Activated naive CD4-positive, alpha-beta T cell treated with Interleukin-2 at 50 U/mL for 16 hours (primary cell): ENCODE data around the gene LIAS.
"Not testable (repeated sequence)": the region's sequence is repeated elsewhere in the genome, so short reads cannot be mapped to it uniquely, and the experiment has no call there.

Experiments
- DNase-seq: peaks from one replicate; pipeline ENCODE4 v3.0.0-alpha.2; 2020

Gene LIAS

DNA sequence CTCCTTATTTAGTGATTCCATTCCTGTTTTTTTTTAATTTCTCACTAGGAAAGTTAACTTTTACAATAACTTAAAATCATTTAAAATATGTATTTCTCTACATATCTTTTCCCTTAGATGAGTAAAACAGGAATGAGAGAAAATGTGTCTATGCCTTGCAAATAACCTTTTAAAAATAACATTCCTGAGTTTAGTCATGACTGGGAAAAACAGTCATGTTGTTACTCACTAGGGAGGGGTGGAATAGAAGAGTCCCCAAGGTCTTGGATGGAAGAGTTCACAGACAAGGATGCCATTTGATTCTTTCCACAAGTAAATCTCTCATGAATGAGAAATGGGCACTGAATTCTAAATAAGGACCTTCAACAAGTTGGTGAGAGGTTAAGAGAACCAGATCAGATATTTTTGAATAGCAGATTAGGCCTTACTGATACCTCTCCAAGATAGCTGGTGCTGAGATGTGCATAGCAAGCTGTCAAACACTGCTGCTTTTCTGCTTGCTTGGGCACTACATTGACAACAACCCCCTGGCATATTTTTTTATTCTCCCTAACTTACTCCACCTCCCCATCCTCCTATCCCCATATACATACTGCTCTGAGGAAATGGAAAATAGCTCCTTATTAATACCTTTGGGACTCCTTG is 43.3 kb downstream of the LIAS start:
- DNase-seq = no peak

GRCh38 chr4:39502664-39503035 is 43.8 kb downstream of the LIAS start:
- not testable (repeated sequence) for DNase-seq

DNA sequence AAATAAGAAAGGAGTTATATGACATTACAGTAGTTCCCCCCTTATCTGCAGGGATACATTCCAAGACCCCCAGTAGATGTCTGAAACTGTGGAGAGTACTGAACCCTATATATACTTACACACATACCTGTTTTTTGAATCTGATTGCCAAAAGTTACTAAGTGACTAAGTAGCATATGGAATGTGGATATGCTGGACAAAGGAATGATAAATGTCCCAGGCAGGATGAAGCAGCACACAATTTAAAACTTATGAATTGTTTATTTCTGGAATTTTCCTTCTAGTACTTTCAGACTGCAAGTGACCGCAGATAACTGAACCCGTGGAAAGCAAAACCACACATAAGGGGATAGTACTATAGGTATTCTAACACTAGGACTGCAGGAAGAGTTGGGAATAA is 45.7 kb downstream of the LIAS start:
- no peak for DNase-seq

DNA sequence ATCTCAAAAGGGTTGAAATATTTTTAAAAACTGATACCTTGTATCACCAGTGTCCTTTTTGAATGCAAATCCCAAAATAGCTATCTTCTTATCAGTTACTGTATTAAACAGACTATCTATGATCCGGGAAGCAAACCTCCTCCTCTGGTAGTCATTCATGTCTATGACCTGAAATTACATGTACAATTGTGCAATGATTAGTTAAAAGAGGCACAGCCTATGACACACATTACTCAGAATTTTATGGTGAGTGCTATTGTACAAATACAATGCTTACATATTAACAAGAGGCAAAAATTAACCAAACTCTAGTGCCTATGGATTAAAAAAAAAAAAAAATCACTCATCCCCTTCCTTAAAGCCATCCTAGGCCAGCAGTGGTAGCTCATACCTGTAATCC is 46.7 kb downstream of the LIAS start:
- no peak for DNase-seq

DNA sequence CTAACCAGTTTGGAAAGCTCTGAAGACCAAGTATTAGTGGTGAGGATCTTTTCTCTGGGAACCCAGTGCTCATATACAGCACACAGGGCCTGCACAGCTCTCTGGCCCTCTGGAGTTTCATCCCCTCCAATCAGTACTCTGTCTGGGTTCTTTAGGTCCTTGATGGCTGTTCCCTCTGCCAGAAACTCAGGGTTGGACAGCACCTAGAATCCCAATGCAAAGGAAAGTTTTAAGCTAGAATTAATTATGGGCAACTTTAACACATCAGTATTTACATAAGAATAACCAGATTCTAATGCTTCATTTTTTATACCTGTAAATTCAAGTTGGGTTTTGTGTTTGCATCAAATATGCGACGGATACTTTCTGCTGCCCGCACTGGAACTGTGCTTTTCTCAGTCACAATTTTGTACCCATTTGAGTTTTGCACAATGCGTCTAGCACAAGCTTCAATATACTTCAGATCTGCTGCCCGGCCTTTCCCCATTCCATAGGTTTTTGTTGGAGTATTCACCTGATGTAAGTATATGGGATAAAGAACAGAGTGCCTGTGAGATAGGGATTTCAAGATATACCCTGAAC is 51.6 kb downstream of the LIAS start:
- no peak for DNase-seq

DNA sequence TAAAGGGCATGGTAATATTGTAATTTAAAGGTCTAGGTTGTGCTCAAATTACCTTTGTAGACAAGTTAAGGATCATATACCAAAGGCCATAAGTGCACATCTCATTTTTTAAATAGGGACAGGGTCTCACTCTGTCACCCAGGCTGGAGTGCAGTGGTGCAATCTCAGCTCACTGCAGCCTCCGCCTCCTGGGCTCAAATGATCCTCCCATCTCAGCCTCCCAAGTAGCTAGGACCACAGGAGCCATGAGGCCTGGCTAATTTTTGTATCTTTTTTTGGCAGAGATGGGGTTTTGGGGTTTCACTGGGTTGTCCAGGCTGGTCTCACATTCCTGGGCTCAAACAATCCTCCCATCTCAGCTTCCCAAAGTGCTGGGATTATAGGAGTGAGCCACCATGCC is 55.4 kb downstream of the LIAS start:
- DNase-seq = not testable (repeated sequence)

DNA sequence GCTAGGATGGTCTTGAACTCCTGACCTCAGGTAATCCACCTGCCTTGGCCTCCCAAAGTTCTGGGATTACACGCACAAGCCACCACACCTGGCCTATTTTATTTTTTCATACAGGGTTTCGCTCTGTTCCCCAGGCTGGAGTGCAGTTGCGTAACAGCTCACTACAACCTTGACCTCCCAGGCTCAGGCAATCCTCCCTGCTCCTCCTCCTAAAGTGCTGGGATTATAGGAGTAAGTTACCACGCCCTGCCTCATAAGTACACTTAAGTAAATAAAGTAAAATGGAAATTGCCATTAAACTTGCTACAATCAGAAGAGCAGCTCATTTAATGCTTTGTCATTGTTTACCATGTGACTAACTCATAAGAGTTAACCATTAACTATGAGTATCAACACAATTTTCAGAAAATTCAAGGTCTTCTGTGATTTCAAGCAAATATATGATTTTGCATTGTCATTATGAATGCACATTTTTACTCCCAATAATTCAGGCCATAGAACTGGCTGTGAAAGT is 56.1 kb downstream of the LIAS start:
- no peak for DNase-seq

GRCh38 chr4:39515669-39516401 is 57.0 kb downstream of the LIAS start:
- not testable (repeated sequence) for DNase-seq

- DNase-seq = no peak
Measured at GRCh38 chr4:39516407-39516966, 57.6 kb downstream of the LIAS start.

GRCh38 chr4:39518484-39518883 is 59.6 kb downstream of the LIAS start:
- DNase-seq = no peak

- DNase-seq = no peak
Measured at GRCh38 chr4:39521253-39521919, 62.5 kb downstream of the LIAS start.

DNA sequence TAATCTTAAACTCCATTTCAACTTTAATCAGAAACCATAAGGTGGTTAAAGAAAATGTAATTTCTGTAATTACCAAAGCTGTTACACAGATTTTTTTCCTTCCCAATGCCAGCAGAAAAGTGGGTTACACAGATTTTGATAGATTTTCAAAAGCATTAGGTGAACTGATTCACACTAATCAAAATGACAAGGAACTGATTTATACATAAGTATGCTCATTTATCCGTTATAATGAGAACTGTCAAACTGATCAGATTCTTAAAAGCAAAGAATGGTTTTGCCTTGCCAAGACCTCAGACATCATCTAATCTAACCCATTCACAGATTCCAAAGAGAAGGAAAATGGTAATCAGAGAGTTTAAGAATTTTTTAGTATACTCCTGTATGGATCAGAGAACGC is 63.2 kb downstream of the LIAS start:
- no peak for DNase-seq

DNA sequence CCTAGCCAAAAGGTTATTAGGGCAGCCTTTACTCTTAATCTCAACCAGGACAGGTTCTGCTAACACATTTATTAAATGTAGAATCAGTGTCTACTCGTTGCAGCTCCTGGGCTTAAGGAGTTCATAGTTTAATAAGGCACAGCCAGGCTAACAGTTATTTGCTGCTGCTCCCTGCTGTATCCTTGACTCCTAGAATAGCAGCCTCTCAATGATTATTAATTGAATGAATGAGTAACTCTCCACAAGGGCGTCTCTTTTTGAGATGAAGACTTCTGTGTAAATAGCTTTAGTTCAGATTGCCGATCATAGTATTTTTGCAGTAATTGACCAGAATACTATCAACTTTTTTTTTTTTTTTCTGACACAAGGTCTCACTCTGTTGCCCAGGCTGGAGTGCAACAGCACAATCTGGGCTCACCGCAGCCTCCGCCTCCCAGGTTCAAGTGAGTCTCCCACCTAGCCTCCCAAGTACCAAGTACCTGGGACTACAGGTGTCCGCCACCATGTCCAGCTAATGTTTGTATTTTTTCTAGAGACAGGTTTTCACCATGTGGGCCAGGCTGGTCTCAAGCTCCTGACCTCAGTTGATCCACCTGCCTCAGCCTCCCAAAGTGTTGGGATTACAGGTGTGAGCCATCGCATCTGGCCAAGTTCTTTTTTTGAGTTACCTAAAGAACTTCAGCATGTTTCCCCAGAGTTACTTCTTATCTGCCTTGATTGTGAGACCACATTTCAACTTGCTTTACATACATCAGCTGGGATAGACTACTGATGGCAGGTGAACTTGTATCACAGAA is 65.5 kb downstream of the LIAS start:
- DNase-seq = no peak

DNA sequence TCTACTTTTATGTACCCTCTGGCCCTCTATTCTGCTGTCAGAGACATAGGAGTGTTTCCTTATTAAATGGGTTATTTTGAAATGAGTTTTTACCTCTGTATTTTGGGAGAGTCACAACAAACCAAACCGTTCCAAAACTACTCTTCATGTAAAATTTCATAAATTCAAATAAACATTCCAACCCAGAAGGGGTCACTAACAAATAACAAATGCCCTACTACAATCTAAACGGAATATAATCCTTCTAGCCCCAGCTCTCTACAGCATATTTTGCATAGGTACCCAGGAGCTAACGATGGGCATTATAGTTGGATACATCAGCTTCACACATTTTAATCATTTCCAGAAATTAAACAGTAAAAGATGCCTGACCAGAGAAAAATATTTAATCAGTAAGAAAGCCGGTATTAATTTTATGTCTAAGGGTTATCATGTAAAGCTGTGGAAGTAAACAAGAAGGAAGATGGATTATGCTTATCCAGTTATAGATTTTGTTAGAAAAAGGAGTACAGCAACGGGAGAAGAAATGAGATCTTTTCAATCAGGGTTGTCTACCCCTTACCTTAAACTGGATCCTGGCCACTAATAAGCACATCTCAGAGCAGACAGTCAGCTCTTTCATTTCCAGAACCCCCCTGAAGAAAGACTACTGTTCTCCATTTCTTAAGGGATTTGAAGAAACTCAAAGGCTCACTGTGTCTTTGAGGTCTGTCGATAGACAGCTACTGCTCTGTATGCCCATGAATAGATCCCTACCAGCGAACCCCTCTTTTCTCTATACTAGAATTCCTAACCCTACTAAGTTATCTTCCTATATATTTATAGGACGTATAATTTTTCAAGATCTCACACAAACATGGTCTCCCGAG is 67.2 kb downstream of the LIAS start:
- no peak for DNase-seq

DNA sequence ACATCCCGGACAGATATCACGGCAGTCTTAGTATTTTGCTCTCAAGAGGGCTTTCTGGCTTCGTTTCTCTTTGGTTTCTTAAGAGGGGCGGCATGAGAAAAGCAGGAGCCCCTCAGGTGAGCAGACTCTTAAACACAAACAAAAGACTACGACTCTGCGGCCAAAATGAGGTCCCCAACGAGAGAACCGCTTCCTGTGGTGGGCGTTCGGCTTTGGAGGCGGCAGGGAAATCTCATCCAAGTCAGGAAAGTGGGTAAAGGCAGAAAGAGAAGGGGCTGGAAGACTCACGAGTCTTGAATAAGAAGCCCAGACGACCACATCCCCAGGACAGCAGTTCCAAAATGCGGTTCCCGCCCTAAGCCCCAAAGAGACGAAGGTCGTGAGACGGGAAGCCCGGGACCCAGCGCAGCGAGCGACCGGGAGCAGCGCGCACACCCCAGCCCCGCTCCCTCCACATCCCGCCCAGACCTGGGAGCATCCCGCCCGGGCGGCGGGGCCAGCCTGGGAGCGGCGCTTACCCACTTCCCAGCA is 68.0 kb downstream of the LIAS start:
- DNase-seq = peak; percentile 33

- DNase-seq = peak; percentile 93
Measured at GRCh38 chr4:39527296-39528060, 68.6 kb downstream of the LIAS start, which contains the start of gene UGDH. Gene UGDH, minus strand, starts transcription at chr4:39527439. Its CDS starts 5,927 bp downstream, at chr4:39521512.

DNA sequence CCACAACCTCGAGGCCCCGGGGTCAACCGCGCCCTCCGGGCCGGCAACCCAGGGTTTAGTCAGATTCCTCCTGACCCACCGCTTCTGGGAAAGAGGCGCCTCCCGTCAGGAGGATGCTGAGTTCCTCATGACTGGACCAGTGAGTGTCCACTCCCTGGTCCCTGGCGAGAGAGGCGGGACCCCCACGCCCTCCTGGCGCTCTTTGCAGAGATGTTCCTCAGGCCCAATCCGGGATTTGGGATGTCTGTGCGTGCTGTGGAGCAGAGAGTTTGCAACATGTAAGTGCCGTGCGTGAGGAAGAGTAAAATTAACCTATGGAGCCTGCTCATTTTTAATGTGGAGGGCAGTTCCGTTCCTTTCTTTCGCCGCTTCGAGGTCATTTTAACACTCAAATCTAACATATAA is 69.2 kb downstream of the LIAS start:
- no peak for DNase-seq
